Measurements from ENCODE around the gene ROMO1.

ROMO1 gene

DNA sequence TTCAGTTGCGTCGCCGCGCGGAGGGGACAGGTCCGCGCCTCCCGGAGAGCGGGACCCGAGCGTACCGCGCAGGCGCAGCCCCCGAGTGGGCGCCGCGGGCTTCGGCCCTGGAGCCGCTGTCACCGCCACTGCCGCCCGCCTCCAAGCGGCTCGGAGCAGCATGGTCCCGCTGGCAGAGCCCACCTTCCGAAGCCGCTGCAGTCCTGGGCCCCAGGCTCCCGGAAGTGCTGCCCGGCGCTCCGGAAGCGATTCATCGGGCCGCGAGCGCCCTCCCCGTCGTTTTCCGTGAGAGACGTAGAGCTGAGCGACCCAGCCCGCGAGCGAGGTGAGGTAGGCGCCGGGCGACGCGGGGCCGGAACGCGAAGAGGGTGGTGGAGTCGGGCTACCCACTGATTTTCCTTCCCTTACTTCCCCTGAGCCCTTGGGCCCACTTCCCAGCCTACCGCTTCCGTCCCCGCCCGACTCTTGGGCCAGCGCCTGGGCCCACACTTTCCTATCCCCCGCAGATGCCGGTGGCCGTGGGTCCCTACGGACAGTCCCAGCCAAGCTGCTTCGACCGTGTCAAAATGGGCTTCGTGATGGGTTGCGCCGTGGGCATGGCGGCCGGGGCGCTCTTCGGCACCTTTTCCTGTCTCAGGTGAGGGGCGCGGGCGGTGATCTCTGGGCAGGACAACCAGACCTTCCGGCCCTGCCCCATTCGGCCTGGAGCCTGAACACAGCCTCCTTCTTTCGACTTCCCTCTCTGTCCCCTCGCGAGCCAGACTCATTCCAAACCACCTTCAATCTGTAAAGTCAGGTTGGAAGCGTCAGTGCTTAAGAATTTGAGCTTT is at the start of gene ROMO1, which contains the start of gene NFS1:
TSS of gene ROMO1 (plus strand) at position 279 of the 830 bp plus-strand sequence. CDS start at position 507, 228 bp downstream.
TSS of gene NFS1 (minus strand) at position 226 of the 830 bp plus-strand sequence. CDS start at position 162, 64 bp downstream.
- peak; percentile 89 for DNase-seq
- peak within 1 kb of the TSS; percentile 90 for H3K4me3 ChIP-seq (ENCODE audit: low read depth, low read length)
- peaks cover 45% of the 10 kb centered on the region for H3K36me3 ChIP-seq
- H3K27ac ChIP-seq, result peak within 1 kb of the TSS; percentile 82
- no peaks in the 10 kb centered on the region for H3K9me3 ChIP-seq (ENCODE audit: severe bottlenecking)
- TF ChIP-seq, protein P1, sequence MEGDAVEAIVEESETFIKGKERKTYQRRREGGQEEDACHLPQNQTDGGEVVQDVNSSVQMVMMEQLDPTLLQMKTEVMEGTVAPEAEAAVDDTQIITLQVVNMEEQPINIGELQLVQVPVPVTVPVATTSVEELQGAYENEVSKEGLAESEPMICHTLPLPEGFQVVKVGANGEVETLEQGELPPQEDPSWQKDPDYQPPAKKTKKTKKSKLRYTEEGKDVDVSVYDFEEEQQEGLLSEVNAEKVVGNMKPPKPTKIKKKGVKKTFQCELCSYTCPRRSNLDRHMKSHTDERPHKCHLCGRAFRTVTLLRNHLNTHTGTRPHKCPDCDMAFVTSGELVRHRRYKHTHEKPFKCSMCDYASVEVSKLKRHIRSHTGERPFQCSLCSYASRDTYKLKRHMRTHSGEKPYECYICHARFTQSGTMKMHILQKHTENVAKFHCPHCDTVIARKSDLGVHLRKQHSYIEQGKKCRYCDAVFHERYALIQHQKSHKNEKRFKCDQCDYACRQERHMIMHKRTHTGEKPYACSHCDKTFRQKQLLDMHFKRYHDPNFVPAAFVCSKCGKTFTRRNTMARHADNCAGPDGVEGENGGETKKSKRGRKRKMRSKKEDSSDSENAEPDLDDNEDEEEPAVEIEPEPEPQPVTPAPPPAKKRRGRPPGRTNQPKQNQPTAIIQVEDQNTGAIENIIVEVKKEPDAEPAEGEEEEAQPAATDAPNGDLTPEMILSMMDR (IDR thresholded peaks at IDR 0.05; ENCODE audit: low read depth, low read length), result peak; percentile 29; the same call in 1 of the 2 replicates
- H3K27me3 ChIP-seq (ENCODE audit: insufficient read depth, low read depth, severe bottlenecking), result no peaks in the 10 kb centered on the region

DNA sequence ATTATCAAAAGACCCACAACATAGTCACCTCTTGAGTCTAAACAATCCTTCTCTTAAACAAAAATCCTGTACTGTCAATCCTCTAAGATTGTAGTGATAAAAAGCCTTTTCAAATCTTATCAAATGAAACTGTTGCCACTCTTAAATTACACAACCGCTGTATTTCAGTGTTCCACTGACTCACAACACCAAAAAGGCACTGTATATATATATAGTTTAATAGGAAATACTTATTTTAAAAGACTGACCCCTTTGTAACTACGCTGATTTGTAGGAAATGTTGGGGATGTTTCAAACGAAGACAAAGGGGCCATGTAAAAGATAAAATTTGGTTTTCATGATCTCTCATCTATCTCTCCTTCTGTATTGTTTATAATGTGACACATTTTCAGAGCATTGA is 48.6 kb upstream of the ROMO1 start:
- TF ChIP-seq, protein P1 (IDR thresholded peaks at IDR 0.05; ENCODE audit: low read depth, low read length), result no peak
- Histone ChIP-seq H3K36me3 (peaks cover 47% of the 10 kb centered on the region), H3K4me3 (ENCODE audit: low read depth, low read length) (no peak overlapping the region), H3K27ac (no peak overlapping the region), H3K9me3 (ENCODE audit: severe bottlenecking) (no peaks in the 10 kb centered on the region), H3K27me3 (ENCODE audit: insufficient read depth, low read depth, severe bottlenecking) (no peaks in the 10 kb centered on the region)
- DNase-seq, result no peak

DNA sequence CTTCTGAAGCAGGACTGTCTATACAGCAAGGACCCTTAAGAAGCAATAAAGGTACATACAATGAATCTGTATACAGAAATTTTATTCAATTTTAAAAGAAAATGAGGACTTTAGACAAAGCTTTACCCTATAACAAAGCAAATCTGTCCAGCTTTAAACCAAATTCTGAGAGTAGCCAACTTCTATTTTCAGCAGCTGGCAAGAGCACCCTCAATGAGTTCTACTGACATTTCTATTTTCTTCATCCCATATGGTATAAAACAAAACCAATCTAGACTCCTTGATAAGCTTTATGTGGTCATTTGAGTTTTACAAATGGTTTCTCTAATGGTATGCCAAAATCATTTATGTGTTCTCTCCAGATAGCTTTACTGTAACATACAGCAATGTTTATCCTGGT is 47.2 kb upstream of the ROMO1 start:
- H3K4me3 ChIP-seq (ENCODE audit: low read depth, low read length), result no peak overlapping the region
- peaks cover 52% of the 10 kb centered on the region for H3K36me3 ChIP-seq
- no peaks in the 10 kb centered on the region for H3K27me3 ChIP-seq (ENCODE audit: insufficient read depth, low read depth, severe bottlenecking)
- TF ChIP-seq, protein P1 (IDR thresholded peaks at IDR 0.05; ENCODE audit: low read depth, low read length), result no peak
- H3K27ac ChIP-seq, result no peak overlapping the region
- H3K9me3 ChIP-seq (ENCODE audit: severe bottlenecking), result no peaks in the 10 kb centered on the region
- DNase-seq, result no peak

DNA sequence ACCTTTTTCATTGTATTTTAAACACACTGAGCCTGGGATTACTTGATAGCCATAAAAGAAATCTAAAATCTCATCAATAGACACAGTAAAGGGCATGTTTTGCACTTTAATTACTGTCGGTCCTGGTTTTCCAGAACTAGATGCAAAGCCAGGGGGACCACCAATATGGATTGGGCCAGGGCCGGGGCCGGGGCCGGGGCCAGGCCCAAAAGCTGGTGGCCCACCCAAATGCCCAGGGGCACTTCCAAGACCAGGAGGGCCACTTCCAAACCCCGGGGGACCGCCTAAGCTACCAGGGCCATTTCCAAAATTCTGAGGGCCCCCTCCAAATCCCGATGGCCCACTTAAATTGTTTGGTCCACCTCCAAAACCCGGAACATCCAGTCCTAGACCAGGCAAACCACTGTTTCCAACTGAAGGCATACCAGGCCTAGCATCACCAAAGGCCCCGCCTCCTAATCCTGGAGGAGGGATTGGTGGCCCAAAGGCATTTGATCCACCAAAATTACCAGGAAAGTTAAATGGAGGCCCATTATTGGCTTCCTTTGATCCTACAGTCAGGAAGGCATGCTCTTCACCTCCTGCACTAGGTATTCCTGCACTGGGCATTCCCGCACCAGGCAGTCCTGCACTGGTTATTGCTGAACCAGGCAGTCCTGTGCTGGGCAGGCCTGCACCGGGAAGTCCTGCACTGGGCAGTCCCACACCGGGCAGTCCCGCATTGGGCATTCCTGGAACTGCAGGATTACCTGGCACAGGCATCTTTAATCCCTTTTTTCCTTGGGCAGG is 46.4 kb upstream of the ROMO1 start:
- no peaks in the 10 kb centered on the region for H3K9me3 ChIP-seq (ENCODE audit: severe bottlenecking)
- no peak overlapping the region for H3K27ac ChIP-seq
- H3K27me3 ChIP-seq (ENCODE audit: insufficient read depth, low read depth, severe bottlenecking), result no peaks in the 10 kb centered on the region
- H3K4me3 ChIP-seq (ENCODE audit: low read depth, low read length), result no peak overlapping the region
- TF ChIP-seq, protein P1 (IDR thresholded peaks at IDR 0.05; ENCODE audit: low read depth, low read length), result no peak
- peaks cover 59% of the 10 kb centered on the region for H3K36me3 ChIP-seq
- DNase-seq, result no peak

DNA sequence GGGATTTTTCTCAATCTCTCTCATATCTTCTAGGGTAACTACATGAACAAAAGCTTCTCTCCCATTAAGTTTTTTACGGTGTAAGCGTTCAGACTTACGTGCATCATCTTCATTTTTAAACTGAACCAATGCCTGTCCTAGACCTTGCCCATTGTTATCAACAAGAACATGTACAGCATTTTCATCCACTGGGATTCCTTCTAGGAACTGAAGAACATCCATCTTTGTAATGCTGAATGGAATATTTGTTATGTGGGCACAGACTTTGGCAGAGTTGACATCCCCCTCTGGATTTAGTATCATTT is 45.8 kb upstream of the ROMO1 start:
- H3K36me3 ChIP-seq, result peaks cover 63% of the 10 kb centered on the region
- no peak for DNase-seq

More for the DNA sequence above, 45.8 kb upstream of the ROMO1 start:
- H3K27me3 ChIP-seq (ENCODE audit: insufficient read depth, low read depth, severe bottlenecking), result no peaks in the 10 kb centered on the region
- H3K9me3 ChIP-seq (ENCODE audit: severe bottlenecking), result no peaks in the 10 kb centered on the region
- H3K27ac ChIP-seq, result no peak overlapping the region
- TF ChIP-seq, protein P1 (IDR thresholded peaks at IDR 0.05; ENCODE audit: low read depth, low read length), result no peak
- H3K4me3 ChIP-seq (ENCODE audit: low read depth, low read length), result no peak overlapping the region

Measured in WERI-Rb-1 (cell line).